Lower lobe of right lung (tissue), 2 donors: ENCODE data around the gene DNAH1. TPM values are rescaled to one million over a fixed set of nuclear protein-coding genes. Genes with fewer than 3 reads are reported as not detected.

Experiments used
- ATAC-seq, 2 donors: fragments of 200-7000 bp; cut with Tn5 transposase; one replicate each; pipeline ENCODE4 v1.9.1; 2020 to 2022; ENCODE audit warnings: mild to moderate bottlenecking in 2 of 2, moderate library complexity in 2 of 2
- DNase-seq: peaks from one replicate; pipeline ENCODE4 v3.0.0-alpha.2; 2020
- H3K27ac ChIP-seq: fragments of 200-600 bp; one replicate; pipeline ENCODE4 v1.8.0; 2022
- H3K27me3 ChIP-seq: fragments of 200-600 bp; one replicate; pipeline ENCODE4 v1.8.0; 2022; ENCODE audit warnings: low read depth
- H3K36me3 ChIP-seq: fragments of 200-600 bp; one replicate; pipeline ENCODE4 v1.8.0; 2022; ENCODE audit warnings: mild to moderate bottlenecking
- H3K4me1 ChIP-seq: fragments of 200-600 bp; one replicate; pipeline ENCODE4 v1.8.0; 2022
- H3K4me3 ChIP-seq: fragments of 200-600 bp; one replicate; pipeline ENCODE4 v1.8.0; 2022; ENCODE audit warnings: mild to moderate bottlenecking
- H3K9me3 ChIP-seq: fragments of 200-600 bp; one replicate; pipeline ENCODE4 v1.8.0; 2022
- intact Hi-C: fragments of 100-400 bp; cut with DNase I; formaldehyde crosslinking; loops from one replicate; pipeline ENCODE4 v1.11.0; 2022
- total RNA-seq: library from RNA; stranded (reverse); fragmentation: NEBNext Ultra II Directional; extraction: Animal tissue kit (Norgen Biotek cat#: 25700); gene quantifications from one replicate; pipeline ENCODE4 v1.2.1, GENCODE V29; 2021
- TF ChIP-seq, protein P1 (sequence below): fragments of 200-600 bp; IDR thresholded peaks from one replicate; pipeline ENCODE4 v1.8.0; 2022; ENCODE audit warnings: antibody characterized with exemption, mild to moderate bottlenecking
- donor health status: DM: no; HTN: yes; CAD: no; lungs with severe emphysema.

The DNAH1 gene
- total RNA-seq, 1 donor from 2014 or later: 16.4 TPM

DNA sequence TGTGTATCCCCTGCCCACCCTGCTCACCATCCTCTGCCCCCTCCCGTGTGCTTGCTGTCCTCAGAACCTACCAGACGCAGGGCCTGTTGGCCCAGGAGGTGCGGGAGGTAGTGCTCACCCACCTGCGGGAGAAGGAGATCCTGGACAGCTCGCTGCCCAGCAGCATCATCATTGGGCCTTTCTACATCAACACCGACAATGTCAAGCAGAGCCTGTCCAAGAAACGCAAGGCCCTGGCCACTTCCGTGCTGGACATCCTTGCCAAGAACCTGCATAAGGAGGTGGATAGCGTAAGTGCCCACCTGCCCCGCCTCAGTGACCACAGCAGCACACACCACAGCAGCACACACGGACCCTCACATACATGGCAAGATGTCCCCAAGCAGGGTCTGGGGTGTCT is 33.0 kb downstream of the DNAH1 start:
- no peak for ATAC-seq
- intact Hi-C loops: no loop called here
- no peak for DNase-seq

DNA sequence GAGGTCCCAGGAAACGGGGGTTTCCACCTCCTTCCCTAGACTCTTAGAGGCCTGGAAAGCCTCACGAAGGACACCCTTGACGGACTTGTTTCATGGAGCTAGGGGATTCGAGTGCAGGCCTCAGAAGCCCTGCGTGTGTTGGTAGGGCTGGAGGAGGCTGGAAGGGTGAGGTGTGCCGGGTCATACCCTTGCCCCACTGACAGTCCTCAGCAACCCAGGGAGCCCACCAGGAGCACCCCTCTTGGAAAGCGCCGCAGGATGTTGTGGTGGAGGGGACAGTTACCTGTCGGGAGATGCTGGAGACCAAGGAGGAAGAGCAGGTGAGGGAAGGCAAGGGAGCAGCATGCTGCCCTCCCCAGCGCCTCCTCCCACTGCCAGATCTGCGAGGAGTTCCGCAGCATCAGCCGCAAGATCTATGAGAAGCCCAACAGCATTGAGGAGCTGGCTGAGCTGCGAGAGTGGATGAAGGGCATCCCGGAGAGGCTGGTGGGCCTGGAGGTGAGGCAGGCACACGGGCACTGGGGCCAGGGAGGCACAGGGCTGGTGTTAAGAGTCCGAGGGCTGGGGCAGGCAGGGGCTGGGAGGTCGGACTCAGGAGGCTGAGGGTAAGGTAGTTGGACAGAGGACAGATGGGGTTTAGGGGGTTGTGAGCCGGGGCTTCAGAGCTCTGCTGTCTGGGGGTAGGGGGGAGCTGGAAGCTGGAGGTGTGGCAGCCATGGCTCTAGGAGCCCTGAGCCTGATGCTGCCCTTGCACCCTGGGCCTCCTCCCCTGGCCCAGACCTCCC is 33.7 kb downstream of the DNAH1 start:
- H3K9me3 ChIP-seq: no peaks in the 10 kb centered on the region
- intact Hi-C loops: no loop called here

More for the DNA sequence above, 33.0 kb downstream of the DNAH1 start:
- H3K9me3 ChIP-seq: no peaks in the 10 kb centered on the region
- TF ChIP-seq, protein P1, sequence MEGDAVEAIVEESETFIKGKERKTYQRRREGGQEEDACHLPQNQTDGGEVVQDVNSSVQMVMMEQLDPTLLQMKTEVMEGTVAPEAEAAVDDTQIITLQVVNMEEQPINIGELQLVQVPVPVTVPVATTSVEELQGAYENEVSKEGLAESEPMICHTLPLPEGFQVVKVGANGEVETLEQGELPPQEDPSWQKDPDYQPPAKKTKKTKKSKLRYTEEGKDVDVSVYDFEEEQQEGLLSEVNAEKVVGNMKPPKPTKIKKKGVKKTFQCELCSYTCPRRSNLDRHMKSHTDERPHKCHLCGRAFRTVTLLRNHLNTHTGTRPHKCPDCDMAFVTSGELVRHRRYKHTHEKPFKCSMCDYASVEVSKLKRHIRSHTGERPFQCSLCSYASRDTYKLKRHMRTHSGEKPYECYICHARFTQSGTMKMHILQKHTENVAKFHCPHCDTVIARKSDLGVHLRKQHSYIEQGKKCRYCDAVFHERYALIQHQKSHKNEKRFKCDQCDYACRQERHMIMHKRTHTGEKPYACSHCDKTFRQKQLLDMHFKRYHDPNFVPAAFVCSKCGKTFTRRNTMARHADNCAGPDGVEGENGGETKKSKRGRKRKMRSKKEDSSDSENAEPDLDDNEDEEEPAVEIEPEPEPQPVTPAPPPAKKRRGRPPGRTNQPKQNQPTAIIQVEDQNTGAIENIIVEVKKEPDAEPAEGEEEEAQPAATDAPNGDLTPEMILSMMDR: no peak
- no peak overlapping the region for H3K4me3 ChIP-seq
- H3K36me3 ChIP-seq: peaks cover 64% of the 10 kb centered on the region
- H3K4me1 ChIP-seq: no peaks in the 10 kb centered on the region
- no peak overlapping the region for H3K27ac ChIP-seq
- H3K27me3 ChIP-seq: no peaks in the 10 kb centered on the region

DNA sequence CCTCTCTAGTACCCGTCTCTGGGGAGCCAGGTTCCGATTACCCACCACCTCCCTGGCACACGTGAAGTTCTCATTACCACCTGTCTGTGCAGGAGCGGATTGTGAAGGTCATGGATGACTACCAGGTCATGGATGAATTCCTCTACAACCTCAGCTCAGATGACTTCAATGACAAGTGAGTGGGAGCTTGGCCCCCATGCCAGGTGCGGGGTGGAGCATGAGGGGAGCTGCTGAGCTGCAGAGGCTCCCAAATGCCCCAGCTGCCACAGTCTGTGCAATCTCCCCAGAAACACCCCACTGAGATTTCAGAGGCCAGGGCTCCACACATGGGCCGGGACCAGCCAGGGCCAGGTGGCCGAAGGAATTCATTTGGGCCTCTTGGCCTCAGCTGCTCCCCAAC is 34.3 kb downstream of the DNAH1 start:
- H3K27me3 ChIP-seq: no peaks in the 10 kb centered on the region
- ATAC-seq (no peak), DNase-seq (peak; percentile 18)
- intact Hi-C loops: no loop called here
- no peak overlapping the region for H3K4me3 ChIP-seq
- no peaks in the 10 kb centered on the region for H3K9me3 ChIP-seq
- no peaks in the 10 kb centered on the region for H3K4me1 ChIP-seq
- no peak overlapping the region for H3K27ac ChIP-seq
- H3K36me3 ChIP-seq: peaks cover 67% of the 10 kb centered on the region
- TF ChIP-seq, protein P1: no peak

More for the DNA sequence above, 33.7 kb downstream of the DNAH1 start:
- TF ChIP-seq, protein P1: no peak
- H3K36me3 ChIP-seq: peaks cover 67% of the 10 kb centered on the region
- DNase-seq: peak; percentile 24
- no peak for ATAC-seq
- no peak overlapping the region for H3K27ac ChIP-seq
- H3K4me3 ChIP-seq: no peak overlapping the region
- H3K27me3 ChIP-seq: no peaks in the 10 kb centered on the region
- no peaks in the 10 kb centered on the region for H3K4me1 ChIP-seq

DNA sequence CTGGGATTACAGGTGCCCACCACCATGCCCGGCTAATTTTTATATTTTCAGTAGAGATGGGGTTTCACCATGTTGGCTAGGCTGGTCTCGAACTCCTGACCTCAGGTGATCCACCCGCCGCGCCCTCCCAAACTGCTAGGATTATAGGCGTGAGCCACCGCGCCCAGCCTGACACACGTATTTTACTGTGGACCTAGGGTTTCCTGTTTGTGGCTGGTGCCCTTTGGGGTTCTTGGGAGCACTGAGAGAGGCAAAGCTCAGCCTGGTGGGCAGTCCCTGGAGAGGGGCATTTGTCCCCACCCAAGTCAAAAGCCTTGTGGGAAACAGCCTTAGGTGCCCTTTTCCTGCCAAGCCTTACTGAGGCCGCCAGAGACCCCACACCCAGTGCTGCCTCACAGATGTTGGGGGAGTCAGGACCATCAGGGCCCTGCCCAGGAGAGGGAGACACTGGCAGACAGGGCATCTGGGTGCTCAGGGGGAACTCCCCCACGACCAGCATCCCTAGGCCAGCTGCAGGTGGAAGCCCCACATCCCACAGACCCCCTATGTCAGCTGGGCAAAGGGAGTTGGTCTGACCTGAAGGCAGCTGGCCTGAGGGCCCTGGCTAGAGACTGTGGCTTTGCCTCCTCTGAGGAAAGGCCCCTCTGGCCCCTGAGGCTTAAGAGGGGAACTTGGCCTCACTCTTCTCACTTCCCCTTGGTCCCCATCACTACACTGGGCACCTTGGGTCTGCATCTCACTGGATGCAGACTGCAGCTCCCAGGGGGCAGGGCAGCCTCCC is 35.1 kb downstream of the DNAH1 start:
- peak; percentile 27 for DNase-seq
- TF ChIP-seq, protein P1: no peak

DNA sequence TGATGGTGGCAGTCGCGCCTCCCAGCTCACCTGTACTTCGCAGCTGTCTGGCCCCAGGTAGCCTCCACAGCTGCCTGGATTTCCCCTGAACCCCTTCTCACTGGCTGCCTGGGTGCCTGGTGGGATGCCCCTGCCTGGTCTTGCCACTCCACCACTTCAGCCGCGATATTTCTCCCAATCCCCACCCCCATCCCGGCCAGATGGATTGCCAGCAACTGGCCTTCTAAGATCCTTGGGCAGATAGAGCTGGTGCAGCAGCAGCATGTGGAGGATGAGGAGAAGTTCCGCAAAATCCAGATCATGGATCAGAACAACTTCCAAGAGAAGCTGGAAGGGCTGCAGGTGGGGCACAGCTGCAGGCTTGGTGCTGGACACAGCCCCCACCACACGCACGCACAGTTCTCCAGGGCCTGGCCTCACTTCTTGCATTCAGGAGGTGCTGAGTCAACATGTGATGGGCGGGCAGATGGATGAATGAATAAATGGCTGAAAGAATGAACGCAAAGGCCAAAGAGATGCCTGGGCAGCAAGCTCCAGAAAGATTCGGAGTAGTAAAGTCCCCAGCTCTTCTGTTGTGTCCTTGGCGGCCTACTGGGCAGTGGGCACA is 35.7 kb downstream of the DNAH1 start:
- no peaks in the 10 kb centered on the region for H3K9me3 ChIP-seq
- H3K4me1 ChIP-seq: no peaks in the 10 kb centered on the region
- intact Hi-C loops: no loop called here
- no peak overlapping the region for H3K4me3 ChIP-seq
- ATAC-seq: no peak
- H3K27me3 ChIP-seq: no peaks in the 10 kb centered on the region
- DNase-seq: peak; percentile 43
- H3K27ac ChIP-seq: no peak overlapping the region
- H3K36me3 ChIP-seq: peaks cover 76% of the 10 kb centered on the region
- TF ChIP-seq, protein P1: no peak

More for the DNA sequence above, 35.1 kb downstream of the DNAH1 start:
- Histone ChIP-seq H3K4me1 (no peaks in the 10 kb centered on the region), H3K9me3 (no peaks in the 10 kb centered on the region), H3K36me3 (peaks cover 71% of the 10 kb centered on the region), H3K4me3 (no peak overlapping the region), H3K27me3 (no peaks in the 10 kb centered on the region), H3K27ac (no peak overlapping the region)
- intact Hi-C loops: no loop called here
- no peak for ATAC-seq
